BLaER1 treated with 17β-estradiol and CSF1 and Interleukin-3, amounts not matched to agents 10 nM and 100 nM (cell line): ENCODE data around the gene GRIN2A.
"Not testable (repeated sequence)": the region's sequence is repeated elsewhere in the genome, so short reads cannot be mapped to it uniquely, and the experiment has no call there.

Experiments
- H3K27ac ChIP-seq, 11 experiments: shearing (Covaris generic); formaldehyde crosslinking; 2 replicates each; pipeline ENCODE4 v1.8.1; 2022
- H3K27me3 ChIP-seq, 11 experiments: shearing (Covaris generic); formaldehyde crosslinking; 2 replicates each; pipeline ENCODE4 v1.8.1; 2022
- H3K36me3 ChIP-seq, 11 experiments: shearing (Covaris generic); formaldehyde crosslinking; 2 replicates each; pipeline ENCODE4 v1.8.1; 2022
- H3K4me1 ChIP-seq, 10 experiments: shearing (Covaris generic); formaldehyde crosslinking; 2 replicates each; pipeline ENCODE4 v1.8.1; 2022
- H3K4me2 ChIP-seq, 11 experiments: shearing (Covaris generic); formaldehyde crosslinking; 2 replicates each; pipeline ENCODE4 v1.8.1; 2022
- H3K4me3 ChIP-seq, 10 experiments: shearing (Covaris generic); formaldehyde crosslinking; 2 replicates each; pipeline ENCODE4 v1.8.1; 2022
- H3K9ac ChIP-seq, 11 experiments: shearing (Covaris generic); formaldehyde crosslinking; 2 replicates each; pipeline ENCODE4 v1.8.1; 2022
- H3K9me3 ChIP-seq, 11 experiments: shearing (Covaris generic); formaldehyde crosslinking; replicated peaks in 1 of 11; 2 replicates each; pipeline ENCODE4 v1.8.1; 2022
- H4K20me1 ChIP-seq, 11 experiments: shearing (Covaris generic); formaldehyde crosslinking; 2 replicates each; pipeline ENCODE4 v1.8.1; 2022
- Cebpa-rat ChIP-seq, 11 experiments: shearing (Covaris generic); IDR thresholded peaks; 2 replicates each; pipeline ENCODE4 v1.8.1; 2022

GRIN2A gene

DNA sequence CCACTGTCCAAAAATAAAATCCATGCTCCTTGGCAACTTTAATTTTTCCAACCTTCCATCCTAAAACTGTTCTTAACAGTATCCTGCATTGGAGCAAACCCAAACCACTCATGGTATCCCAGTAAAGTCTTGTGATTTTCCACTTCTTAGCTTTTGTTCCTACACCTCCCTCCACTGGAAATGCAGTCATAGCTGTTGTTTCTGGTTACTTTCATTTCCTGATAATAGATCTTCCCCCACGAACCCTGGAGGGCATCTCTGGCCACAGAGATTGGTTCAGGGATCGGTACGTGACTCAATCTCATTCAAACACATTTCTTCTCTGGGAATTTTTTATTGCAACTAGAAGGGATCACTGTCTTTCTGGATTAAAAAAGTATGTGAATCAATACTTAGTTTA is 276.0 kb downstream of the GRIN2A start:
- Histone ChIP-seq H3K9ac (no peak overlapping the region), H4K20me1 (no peaks in the 10 kb centered on the region; a peak in 1 of 22 replicates), H3K9me3 (peaks cover 0 to 7% (median 0%) of the 10 kb centered on the region in 11 experiments; a peak in 1 of 22 replicates), H3K4me1 (peaks cover 0 to 15% (median 0%) of the 10 kb centered on the region in 10 experiments; a peak in 5 of 20 replicates), H3K4me2 (0 out of 22 replicates have a peak overlapping the region, but pooled peaks of 1 of the 11 experiments have one; percentile 9), H3K4me3 (no peak overlapping the region), H3K36me3 (no peaks in the 10 kb centered on the region), H3K27me3 (no peaks in the 10 kb centered on the region), H3K27ac (no peak overlapping the region)
- no peak for TF ChIP-seq Cebpa-rat (IDR thresholded peaks at IDR 0.05)

DNA sequence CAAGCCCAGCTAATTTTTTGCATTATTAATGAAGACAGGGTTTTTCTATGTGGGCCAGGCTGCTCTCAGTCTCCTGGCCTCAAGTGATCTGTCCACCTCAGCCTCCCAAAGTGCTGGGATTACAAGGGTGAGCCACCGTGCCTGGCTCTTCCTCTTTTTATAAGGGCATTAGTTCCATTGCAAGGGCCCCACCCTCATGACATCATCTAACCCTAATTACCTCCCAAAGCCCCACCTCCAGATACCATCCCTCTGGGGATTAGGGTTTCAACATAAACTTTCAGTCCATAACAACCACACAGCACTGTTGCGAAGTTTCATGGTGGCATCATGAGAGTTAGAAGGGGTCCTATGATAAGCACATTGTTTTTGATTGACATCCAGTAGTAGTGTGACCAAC is 277.7 kb downstream of the GRIN2A start:
- Histone ChIP-seq H3K27ac (no peak overlapping the region), H3K36me3 (no peaks in the 10 kb centered on the region), H3K4me2 (no peak overlapping the region), H3K9ac (no peak overlapping the region), H3K27me3 (no peaks in the 10 kb centered on the region), H3K4me3 (no peak overlapping the region), H4K20me1 (no peaks in the 10 kb centered on the region; a peak in 1 of 22 replicates), H3K9me3 (peaks cover 0 to 7% (median 0%) of the 10 kb centered on the region in 11 experiments; a peak in 1 of 22 replicates), H3K4me1 (peaks cover 0 to 15% (median 0%) of the 10 kb centered on the region in 10 experiments; a peak in 5 of 20 replicates)
- no peak for TF ChIP-seq Cebpa-rat (IDR thresholded peaks at IDR 0.05)

DNA sequence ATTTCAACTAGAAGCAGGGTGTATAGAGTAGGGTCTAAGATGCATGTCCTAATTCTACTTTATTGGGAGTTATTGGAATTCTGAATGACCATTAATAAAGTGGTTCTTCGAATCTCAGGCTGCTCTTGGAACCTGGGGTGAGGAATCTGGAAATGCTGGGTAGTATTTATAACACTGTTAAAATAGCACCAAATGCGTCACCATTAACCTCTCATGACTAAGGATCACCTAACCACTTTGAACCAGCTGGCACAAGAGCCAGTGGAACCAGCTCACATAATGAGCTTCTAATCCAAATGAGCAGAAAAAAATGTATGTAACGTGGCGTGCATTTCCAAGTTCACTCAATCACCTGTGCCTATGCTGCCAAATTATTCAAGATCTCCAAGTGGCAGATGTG is 281.7 kb downstream of the GRIN2A start:
- Histone ChIP-seq H3K4me3 (no peak overlapping the region), H3K36me3 (no peaks in the 10 kb centered on the region), H3K27me3 (no peaks in the 10 kb centered on the region), H3K9ac (no peak overlapping the region), H3K4me2 (no peak overlapping the region), H3K27ac (no peak overlapping the region), H3K9me3 (peaks cover 0 to 7% (median 0%) of the 10 kb centered on the region in 11 experiments; a peak in 1 of 22 replicates), H3K4me1 (peaks cover 0 to 5% (median 0%) of the 10 kb centered on the region in 10 experiments; a peak in 1 of 20 replicates), H4K20me1 (no peaks in the 10 kb centered on the region; a peak in 1 of 22 replicates)
- TF ChIP-seq Cebpa-rat (IDR thresholded peaks at IDR 0.05): no peak

DNA sequence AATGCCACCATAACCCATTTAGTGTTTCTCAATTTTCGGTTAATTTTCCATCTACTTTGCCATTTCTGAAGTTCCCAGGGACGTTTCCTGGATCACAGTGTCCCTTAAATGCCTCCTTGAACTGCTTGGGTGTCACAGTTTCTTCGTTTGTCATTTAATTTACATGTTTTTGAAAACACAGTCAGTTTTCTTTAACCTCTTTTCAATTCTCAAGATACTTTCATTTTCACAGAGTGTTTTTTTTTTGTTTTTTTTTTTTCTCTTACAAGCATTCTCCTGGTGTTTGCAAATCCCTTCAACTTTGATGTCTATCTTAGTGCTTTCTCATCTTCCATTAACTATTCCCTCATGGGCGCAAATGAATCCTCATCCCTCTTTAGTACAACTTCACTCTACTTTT is 283.7 kb downstream of the GRIN2A start:
- Histone ChIP-seq H3K4me2 (no peak overlapping the region), H3K9me3 (no peaks in the 10 kb centered on the region), H3K27me3 (no peaks in the 10 kb centered on the region), H3K36me3 (no peaks in the 10 kb centered on the region), H3K27ac (no peak overlapping the region), H3K4me1 (no peaks in the 10 kb centered on the region), H3K4me3 (no peak overlapping the region), H4K20me1 (no peaks in the 10 kb centered on the region), H3K9ac (no peak overlapping the region)
- TF ChIP-seq Cebpa-rat (IDR thresholded peaks at IDR 0.05): no peak

- no peak for TF ChIP-seq Cebpa-rat (IDR thresholded peaks at IDR 0.05)
- no peak overlapping the region for H3K27ac ChIP-seq
- H3K4me3 ChIP-seq: no peak overlapping the region
- H3K9ac ChIP-seq: no peak overlapping the region
- no peaks in the 10 kb centered on the region for H3K9me3 ChIP-seq
- no peaks in the 10 kb centered on the region for H3K4me1 ChIP-seq
- no peak overlapping the region for H3K4me2 ChIP-seq
- no peaks in the 10 kb centered on the region for H3K27me3 ChIP-seq
- H3K36me3 ChIP-seq: no peaks in the 10 kb centered on the region
- no peaks in the 10 kb centered on the region for H4K20me1 ChIP-seq
These were observed 284.1 kb downstream of the GRIN2A start for GRCh38 chr16:9898124-9898523.

DNA sequence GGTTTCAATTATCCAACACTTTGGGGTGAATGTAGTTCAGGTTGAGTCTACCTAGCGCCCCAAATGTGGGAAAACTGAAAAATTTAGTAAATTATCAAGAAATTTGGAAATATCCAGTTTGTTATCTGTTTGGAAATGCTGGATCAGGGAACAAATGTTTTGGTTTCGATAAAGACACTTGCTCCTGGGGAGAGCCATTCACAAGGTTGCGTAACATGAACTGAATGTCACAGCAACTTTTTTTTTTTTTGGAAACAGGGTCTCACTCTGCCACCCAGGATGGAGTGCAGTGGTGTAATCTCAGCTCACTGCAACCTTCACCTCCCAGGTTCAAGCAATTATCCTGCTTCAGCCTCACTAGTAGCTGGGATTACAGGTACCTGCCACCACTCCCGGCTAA is 286.4 kb downstream of the GRIN2A start:
- Histone ChIP-seq H3K36me3 (no peaks in the 10 kb centered on the region), H3K27me3 (no peaks in the 10 kb centered on the region), H3K4me3 (no peak overlapping the region), H4K20me1 (no peaks in the 10 kb centered on the region), H3K9ac (no peak overlapping the region), H3K4me1 (no peaks in the 10 kb centered on the region), H3K27ac (no peak overlapping the region), H3K9me3 (no peaks in the 10 kb centered on the region), H3K4me2 (no peak overlapping the region)
- TF ChIP-seq Cebpa-rat (IDR thresholded peaks at IDR 0.05): peak in 3 of 11 experiments; percentile 8 to 58 (median 39); a peak in 5 of 22 replicates

- Histone ChIP-seq H3K4me3 (no peak overlapping the region), H3K36me3 (no peaks in the 10 kb centered on the region)
These were observed 296.4 kb downstream of the GRIN2A start for GRCh38 chr16:9885876-9886275.

GRCh38 chr16:9885467-9885866 is 296.8 kb downstream of the GRIN2A start:
- Histone ChIP-seq H4K20me1 (no peaks in the 10 kb centered on the region), H3K4me2 (no peak overlapping the region), H3K4me3 (no peak overlapping the region), H3K27me3 (no peaks in the 10 kb centered on the region), H3K9me3 (no peaks in the 10 kb centered on the region), H3K27ac (no peak overlapping the region), H3K36me3 (no peaks in the 10 kb centered on the region), H3K9ac (no peak overlapping the region), H3K4me1 (0 out of 20 replicates have a peak, but pooled peaks cover 0 to 2% (median 0%) of the 10 kb centered on the region in 10 experiments)
- no peak for TF ChIP-seq Cebpa-rat (IDR thresholded peaks at IDR 0.05)

More at GRCh38 chr16:9885876-9886275, 296.4 kb downstream of the GRIN2A start:
- Histone ChIP-seq H3K27ac (no peak overlapping the region), H3K4me1 (no peaks in the 10 kb centered on the region), H3K9ac (no peak overlapping the region), H4K20me1 (no peaks in the 10 kb centered on the region), H3K4me2 (no peak overlapping the region), H3K9me3 (no peaks in the 10 kb centered on the region), H3K27me3 (no peaks in the 10 kb centered on the region)
- no peak for TF ChIP-seq Cebpa-rat (IDR thresholded peaks at IDR 0.05)

GRCh38 chr16:9875981-9876380 is 306.2 kb downstream of the GRIN2A start:
- H3K4me1 ChIP-seq, H3K9me3 ChIP-seq, H3K4me3 ChIP-seq, H3K27ac ChIP-seq, H3K9ac ChIP-seq, H3K4me2 ChIP-seq, H3K27me3 ChIP-seq, H4K20me1 ChIP-seq, H3K36me3 ChIP-seq: not testable (repeated sequence)

GRCh38 chr16:9874219-9874618 is 308.0 kb downstream of the GRIN2A start:
- Histone ChIP-seq H3K4me3 (no peak overlapping the region), H3K36me3 (no peaks in the 10 kb centered on the region), H3K27me3 (no peaks in the 10 kb centered on the region), H3K4me1 (no peaks in the 10 kb centered on the region), H4K20me1 (no peaks in the 10 kb centered on the region), H3K9me3 (no peaks in the 10 kb centered on the region), H3K27ac (no peak overlapping the region), H3K4me2 (no peak overlapping the region), H3K9ac (no peak overlapping the region)
- TF ChIP-seq Cebpa-rat (IDR thresholded peaks at IDR 0.05): no peak
